K562 (cell line): Measurements from ENCODE around the gene C6orf163. TPM values are rescaled to one million over a fixed set of nuclear protein-coding genes. Genes with fewer than 3 reads are reported as not detected.

Experiments
- ATAC-seq: fragments of 200-7000 bp; cut with Tn5 transposase; 3 replicates; pipeline ENCODE4 v1.9.1; 2020; ENCODE audit warnings: moderate library complexity
- BruUV-seq: library from RNA; stranded (reverse); fragments of 400-500 nt; replicated peaks from 2 replicates; lab custom pipeline; 2021; lab: Mats Ljungman, UMichigan
- CTCF ChIA-PET: fragments of 300-600 bp; formaldehyde crosslinking; extraction: SDS; loops from one replicate; lab custom pipeline; 2021; ENCODE audit warnings: low intra/inter-chr PET ratio; lab: Yijun Ruan, JAX
- POLR2A ChIA-PET: fragments of 300-600, 350-650 bp; sonication (Branson Sonifier 250); formaldehyde crosslinking; extraction: SDS; loops from one replicate; lab custom pipeline; 2021; ENCODE audit warnings: antibody characterized with exemption, inconsistent platforms; lab: Yijun Ruan, JAX
- DNase-seq, 4 experiments: peaks; one replicate each; pipeline versions ENCODE4 v3.0.0 to v3.0.0-alpha.2; 2011 to 2018; ENCODE audit warnings: low spot score in 3 of 4, mixed read lengths in 3 of 4; ENCODE audit errors: extremely low read depth in 1 of 4
- FAIRE-seq: peaks from 2 replicates; lab custom pipeline; 2011; peaks lifted over from hg19 to GRCh38; lab: Jason Lieb, UNC
- H2AFZ ChIP-seq: 2 replicates; pipeline ENCODE4 v1.6.0; 2011; ENCODE audit warnings: low read depth, low read length, control low read depth, inconsistent platforms
- H3K27ac ChIP-seq: fragments of 200-600 bp; 3 replicates; pipeline ENCODE4 v1.8.0; 2011; ENCODE audit warnings: low read depth, mild to moderate bottlenecking, control low read depth, inconsistent platforms, low read length, moderate library complexity, mixed read lengths; ENCODE audit errors: extremely low read depth
- H3K27me3 ChIP-seq, 2 experiments: fragments of 300-600 bp in 1 of 2; 2 replicates in 1 of 2; 3 replicates in 1 of 2; pipeline versions ENCODE4 v1.6.0 to v1.8.0; 2011; ENCODE audit warnings: inconsistent platforms in 2 of 2, low read length in 2 of 2, mild to moderate bottlenecking in 1 of 2, mixed read lengths in 1 of 2, moderate library complexity in 1 of 2; ENCODE audit not compliant: control insufficient read depth in 2 of 2, insufficient read depth in 2 of 2
- H3K36me3 ChIP-seq: fragments of 300-600 bp; 3 replicates; pipeline ENCODE4 v1.8.0; 2011; ENCODE audit warnings: mild to moderate bottlenecking, low read length, inconsistent platforms; ENCODE audit not compliant: control insufficient read depth, insufficient read depth
- H3K4me1 ChIP-seq, 2 experiments: fragments of 200-600 bp in 1 of 2; replicated peaks in 1 of 2; 2 replicates in 1 of 2; 3 replicates in 1 of 2; pipeline versions ENCODE4 v1.5.1 to v1.8.0; 2011; ENCODE audit warnings: inconsistent platforms in 2 of 2, low read length in 2 of 2, mild to moderate bottlenecking in 1 of 2, mixed read lengths in 1 of 2, moderate library complexity in 1 of 2; ENCODE audit not compliant: control insufficient read depth in 2 of 2, insufficient read depth in 2 of 2
- H3K4me2 ChIP-seq: 2 replicates; pipeline ENCODE4 v1.6.1; 2011; ENCODE audit warnings: low read length, control low read depth, inconsistent platforms, mixed read lengths; ENCODE audit not compliant: insufficient read depth
- H3K4me3 ChIP-seq: fragments of 200-600 bp; sonication (generic), shearing (Covaris generic); 2 replicates; pipeline ENCODE4 v1.5.1; 2016; ENCODE audit warnings: control low read depth, inconsistent platforms
- H3K79me2 ChIP-seq: fragments of 200-600 bp; 3 replicates; pipeline ENCODE4 v1.8.0; 2011; ENCODE audit warnings: low read length, inconsistent platforms; ENCODE audit not compliant: control insufficient read depth, insufficient read depth
- H3K9ac ChIP-seq, 2 experiments: 2 replicates each; pipeline versions ENCODE4 v1.6.0 to v1.6.1; 2011; ENCODE audit warnings: low read depth in 2 of 2, low read length in 2 of 2, control low read depth in 1 of 2, inconsistent platforms in 1 of 2, mild to moderate bottlenecking in 1 of 2, mixed read lengths in 1 of 2; ENCODE audit not compliant: insufficient read depth in 1 of 2
- H3K9me1 ChIP-seq: one replicate; pipeline ENCODE4 v1.6.0; 2011; ENCODE audit warnings: inconsistent platforms, mild to moderate bottlenecking, low read length, moderate library complexity; ENCODE audit not compliant: control insufficient read depth, insufficient read depth
- H3K9me3 ChIP-seq: replicated peaks from 2 replicates; pipeline ENCODE4 v1.5.1; 2011; ENCODE audit warnings: low read depth, low read length, inconsistent platforms; ENCODE audit not compliant: control insufficient read depth, insufficient read depth
- H4K20me1 ChIP-seq: replicated peaks from 2 replicates; pipeline ENCODE4 v1.6.1; 2011; ENCODE audit warnings: low read length, inconsistent platforms, mixed read lengths; ENCODE audit not compliant: control insufficient read depth, insufficient read depth
- NCOR1 ChIP-seq: fragments of 450-650 bp; IDR thresholded peaks from 2 replicates; pipeline ENCODE4 v1.6.1; 2016; ENCODE audit warnings: mild to moderate bottlenecking, moderate library complexity
- NFE2 ChIP-seq: IDR thresholded peaks from 2 replicates; pipeline ENCODE4 v1.6.1; 2014; ENCODE audit warnings: antibody characterized with exemption, low read depth
- NR2F6 ChIP-seq: fragments of 450-650 bp; formaldehyde crosslinking; IDR thresholded peaks from 2 replicates; pipeline ENCODE4 v1.4.0; 2020; ENCODE audit warnings: mild to moderate bottlenecking
- TEAD4 ChIP-seq, 2 experiments: sonication (generic) in 1 of 2; formaldehyde crosslinking in 1 of 2; IDR thresholded peaks; 2 replicates each; pipeline versions ENCODE4 v1.6.1 to v1.8.0; 2012 to 2022; ENCODE audit warnings: borderline replicate concordance in 1 of 2, inconsistent platforms in 1 of 2, low read length in 1 of 2, mild to moderate bottlenecking in 1 of 2, missing genetic modification reagents in 1 of 2
- ZBTB7A ChIP-seq: IDR thresholded peaks from 2 replicates; pipeline ENCODE4 v1.6.1; 2011; ENCODE audit warnings: low read depth, mild to moderate bottlenecking, low read length, moderate library complexity, borderline replicate concordance; ENCODE audit not compliant: control insufficient read depth
- ZNF766 ChIP-seq: fragments of 200-800 bp; sonication (Bioruptor generic); conservative IDR thresholded peaks from 2 replicates; pipeline ENCODE4 v1.6.1; 2016; ENCODE audit warnings: missing genetic modification characterization, missing compliant biosample characterization
- WGBS: fragments of 100-300 bp; shearing (Covaris generic); methylation state at CpG from one replicate; pipeline ENCODE4 v1.1.6; 2016; ENCODE audit warnings: low coverage, mixed read lengths; ENCODE audit not compliant: insufficient coverage; ENCODE audit errors: missing lambda C conversion rate; 5-methylcytosine and 5-hydroxymethylcytosine counted together
- in situ Hi-C: fragments of 300-500 bp; cut with MboI; formaldehyde crosslinking; loops from 4 replicates; pipeline ENCODE4 v1.15.0; 2018; ENCODE audit warnings: inconsistent platforms, mixed read lengths
- intact Hi-C: fragments of 100-400 bp; cut with micrococcal nuclease; formaldehyde crosslinking; loops from 2 replicates; pipeline ENCODE4 v1.14.2; 2022
- polyA plus RNA-seq, 8 experiments: library from polyadenylated mRNA; depleted of rRNA in 4 of 8; stranded (reverse) in 5 of 8; unstranded in 3 of 8; fragments of >200 nt; fragmentation: Nextera tagmentation in 2 of 8; fragmentation: Illumina TruSeq in 1 of 8; extraction: Ambion mirVana in 2 of 8; extraction: Trizol in 1 of 8; gene quantifications; 2 replicates each; pipeline versions ENCODE4 v1.2.1 to v1.2.3, GENCODE V29; 2011 to 2014; ENCODE audit warnings: inconsistent platforms in 1 of 8, missing spikeins in 1 of 8
- total RNA-seq, 7 experiments: library from RNA; depleted of rRNA in 6 of 7; stranded (reverse); fragments of >200 nt in 6 of 7; fragmentation: Illumina TruSeq in 2 of 7; extraction: Trizol in 2 of 7; gene quantifications; 2 replicates each; pipeline versions ENCODE4 v1.2.1 to v1.2.3, GENCODE V29; 2011 to 2021; ENCODE audit warnings: low replicate concordance in 1 of 7
- TF ChIP-seq, protein P1 (sequence below): sonication (generic); formaldehyde crosslinking; IDR thresholded peaks from 2 replicates; pipeline ENCODE4 v1.9.0; 2022; ENCODE audit warnings: mild to moderate bottlenecking, missing genetic modification reagents

Gene C6orf163
- total and polyA plus RNA-seq, 9 of the 15 experiments (the other 6 are each of a cell fraction or from before 2014, with no cell fraction given), result 0.67 to 4.7 (median 1.5) TPM

DNA sequence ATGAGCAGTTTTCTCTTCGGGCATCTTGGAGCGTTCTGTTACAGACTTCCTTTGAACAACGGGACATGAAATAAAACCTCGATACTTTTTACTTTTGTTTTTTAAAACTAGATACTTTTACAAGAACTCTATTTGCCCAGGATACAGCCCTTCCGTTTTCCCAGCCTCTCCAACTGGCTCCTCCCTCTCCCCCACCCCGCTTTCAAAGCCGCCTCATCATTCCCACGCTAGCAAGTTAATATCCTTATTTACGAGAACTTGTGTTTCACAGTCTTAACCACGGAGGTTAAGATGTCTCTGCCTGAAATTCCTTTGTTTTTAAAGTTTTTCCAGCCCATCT, 62.9 kb downstream of the C6orf163 start:
- Histone ChIP-seq H3K9me3 (no peaks in the 10 kb centered on the region), H3K9me1 (no peaks in the 10 kb centered on the region), H3K27ac (no peak overlapping the region), H3K4me2 (peak overlapping the region; percentile 95)
- POLR2A ChIA-PET, result interaction anchor here (0.5 to 1.1 kb wide), 4 partner anchors 13 to 86 kb away, joined by 3 read pairs; no protein-coding TSS in a partner anchor
- no peak for TF ChIP-seq NR2F6 (CRISPR knock-in tag)
- no peak for TF ChIP-seq NCOR1
- 0 out of 2 replicates have a peak, but pooled peaks have one; percentile 24 for TF ChIP-seq ZBTB7A
- TF ChIP-seq, protein P1, sequence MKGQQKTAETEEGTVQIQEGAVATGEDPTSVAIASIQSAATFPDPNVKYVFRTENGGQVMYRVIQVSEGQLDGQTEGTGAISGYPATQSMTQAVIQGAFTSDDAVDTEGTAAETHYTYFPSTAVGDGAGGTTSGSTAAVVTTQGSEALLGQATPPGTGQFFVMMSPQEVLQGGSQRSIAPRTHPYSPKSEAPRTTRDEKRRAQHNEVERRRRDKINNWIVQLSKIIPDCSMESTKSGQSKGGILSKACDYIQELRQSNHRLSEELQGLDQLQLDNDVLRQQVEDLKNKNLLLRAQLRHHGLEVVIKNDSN (CRISPR knock-in tag), result no peak
- no peak for TF ChIP-seq ZNF766
- TF ChIP-seq NFE2, result 0 out of 2 replicates have a peak, but pooled peaks have one; percentile 12
- TF ChIP-seq TEAD4 (IDR thresholded peaks at IDR 0.05; ENCODE audit: low read length), result no peak
- no peak for TF ChIP-seq TEAD4 (CRISPR knock-in tag; IDR thresholded peaks at IDR 0.05; ENCODE audit: borderline replicate concordance)
- TF ChIP-seq, all 486 proteins: peak for 2
- intact Hi-C loops, result loop anchor here (5.0 kb wide), 1 partner anchor 65 kb away; the partner anchor contains the start of gene SLC35A1
- DNase-seq, result no peak
- H3K9ac ChIP-seq, result no peak overlapping the region
- CTCF ChIA-PET, result interaction anchor here (0.6 kb wide), 1 partner anchor 66 kb away, joined by 3 read pairs; no protein-coding TSS in a partner anchor
- peak overlapping the region; percentile 89 for H3K4me3 ChIP-seq
- in situ Hi-C loops, result no loop called here
- H4K20me1 ChIP-seq, result no peaks in the 10 kb centered on the region
- peak overlapping the region; percentile 98 for H2AFZ ChIP-seq
- WGBS, result 1% methylated on average over 10 of the region's 10 CpGs
- no peaks in the 10 kb centered on the region for H3K36me3 ChIP-seq
- no TSS peak for BruUV-seq
- no peaks in the 10 kb centered on the region for H3K79me2 ChIP-seq
- no peaks in the 10 kb centered on the region; a peak in 1 of 5 replicates for H3K27me3 ChIP-seq
- ATAC-seq, result peak; percentile 63
- peak; percentile 29 for FAIRE-seq
- H3K4me1 ChIP-seq, result peaks cover 0 to 4% of the 10 kb centered on the region in 2 experiments; a peak in 1 of 5 replicates
